GM10248 (cell line): ENCODE results near the gene FOXP3.

Source experiments
- CTCF ChIA-PET: fragments of 300-600 bp; sonication (Branson Sonifier 250); formaldehyde crosslinking; extraction: SDS; loops from one replicate; lab custom pipeline; 2021; ENCODE audit warnings: antibody characterized with exemption; lab: Yijun Ruan, JAX
- POLR2A ChIA-PET: fragments of 350-650 bp; sonication (Branson Sonifier 250); formaldehyde crosslinking; extraction: SDS; loops from one replicate; lab custom pipeline; 2020; ENCODE audit warnings: antibody characterized with exemption; lab: Yijun Ruan, JAX
- DNase-seq: peaks from one replicate; pipeline ENCODE4 v3.0.0; 2012; ENCODE audit errors: extremely low spot score
- CTCF ChIP-seq: IDR thresholded peaks from 2 replicates; pipeline ENCODE4 v1.5.1; 2012; ENCODE audit warnings: mild to moderate bottlenecking, low read depth; ENCODE audit errors: extremely low read depth, missing control alignments, control extremely low read depth

FOXP3 gene

DNA sequence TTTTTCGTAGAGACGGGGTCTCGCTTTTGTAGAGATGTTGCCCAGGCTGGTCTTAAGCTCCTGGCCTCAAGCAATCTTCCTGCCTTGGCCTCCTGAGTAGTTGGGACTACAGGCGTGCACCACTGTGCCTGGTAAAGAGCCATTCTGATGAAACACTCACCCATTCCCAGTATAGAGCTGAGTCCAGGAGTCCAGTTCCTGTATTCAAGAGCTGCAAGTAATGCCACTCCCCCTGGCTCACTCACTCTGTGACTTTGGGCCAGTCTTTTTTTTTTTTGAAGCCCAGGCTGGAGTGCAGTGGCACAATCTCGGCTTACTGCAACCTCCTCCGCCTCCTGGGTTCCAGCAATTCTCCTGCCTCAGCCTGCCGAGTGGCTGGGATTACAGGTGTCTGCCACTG lies 25.8 kb downstream of the FOXP3 start:
- ChIA-PET CTCF (interaction anchor here (1.4 kb wide), 1 partner anchor 9 kb away, joined by 4 read pairs; no protein-coding TSS in a partner anchor), POLR2A (no interaction called here)
- TF ChIP-seq CTCF = no peak
- DNase-seq = no peak

DNA sequence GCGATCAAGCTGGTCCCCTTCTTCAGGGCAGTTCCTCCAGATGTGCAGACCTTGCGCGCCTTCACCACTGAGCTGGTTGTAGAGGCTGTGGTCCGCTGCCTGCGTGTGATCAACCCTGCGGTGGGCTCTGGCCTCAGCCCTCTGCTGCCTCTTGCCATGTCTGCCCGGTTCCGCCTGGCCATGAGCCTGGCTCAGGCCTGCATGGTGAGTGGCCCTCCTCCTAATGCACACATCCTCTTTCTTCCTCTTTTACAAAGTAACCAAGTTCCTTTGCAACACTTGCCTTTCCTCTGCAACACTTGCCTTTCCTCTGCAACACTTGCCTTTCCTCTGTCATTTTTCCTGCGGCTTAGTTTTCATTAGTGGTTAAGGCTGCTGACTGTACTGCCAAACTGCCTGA lies 27.4 kb downstream of the FOXP3 start:
- no peak for DNase-seq
- TF ChIP-seq CTCF = no peak
- ChIA-PET CTCF (interaction anchor here (1.3 kb wide), 1 partner anchor 44 kb away, joined by 3 read pairs; no protein-coding TSS in a partner anchor), POLR2A (no interaction called here)

DNA sequence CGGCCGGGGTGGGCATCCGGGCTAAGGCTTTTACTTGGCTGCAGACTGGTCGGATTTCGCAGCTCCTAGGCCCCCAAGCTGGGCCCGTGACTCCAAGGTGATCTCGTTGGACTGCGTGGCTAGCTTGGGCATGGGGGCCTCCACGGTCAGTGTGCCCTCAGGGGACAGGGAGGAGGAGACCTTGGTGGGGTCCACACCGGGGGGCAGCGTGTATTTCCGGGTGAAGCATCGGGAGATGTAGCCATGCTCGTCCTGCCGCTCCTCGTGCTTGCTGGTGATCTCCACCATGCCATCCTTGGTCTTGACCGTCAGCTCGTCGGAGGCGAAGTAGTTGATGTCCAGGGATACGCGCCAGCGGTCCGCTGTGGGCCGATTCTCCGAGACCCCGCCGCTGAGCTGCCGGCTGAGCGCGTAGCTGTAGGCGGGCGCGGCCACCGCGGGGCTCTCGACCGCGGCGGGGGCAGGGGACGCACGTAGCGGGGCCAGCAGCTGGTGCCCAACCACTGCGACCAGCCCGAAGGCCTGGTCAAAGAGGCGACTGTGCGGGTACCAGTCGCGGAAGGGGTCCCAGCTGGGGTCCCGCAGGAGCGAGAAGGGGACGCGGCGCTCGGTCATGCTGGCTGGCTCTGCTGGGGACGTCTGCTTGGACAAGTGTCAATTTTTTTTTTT lies 30.5 kb downstream of the FOXP3 start:
- no peak for TF ChIP-seq CTCF
- ChIA-PET POLR2A (no interaction called here), CTCF (no interaction called here)
- no peak for DNase-seq

- TF ChIP-seq CTCF = no peak
- ChIA-PET CTCF (no interaction called here), POLR2A (no interaction called here)
- DNase-seq = no peak
Measured at GRCh38 chrX:49233176-49233575, 31.3 kb downstream of the FOXP3 start, which contains the start of gene CACNA1F. Gene CACNA1F, minus strand, starts transcription at chrX:49233340. Its CDS starts 31 bp downstream, at chrX:49233309.

DNA sequence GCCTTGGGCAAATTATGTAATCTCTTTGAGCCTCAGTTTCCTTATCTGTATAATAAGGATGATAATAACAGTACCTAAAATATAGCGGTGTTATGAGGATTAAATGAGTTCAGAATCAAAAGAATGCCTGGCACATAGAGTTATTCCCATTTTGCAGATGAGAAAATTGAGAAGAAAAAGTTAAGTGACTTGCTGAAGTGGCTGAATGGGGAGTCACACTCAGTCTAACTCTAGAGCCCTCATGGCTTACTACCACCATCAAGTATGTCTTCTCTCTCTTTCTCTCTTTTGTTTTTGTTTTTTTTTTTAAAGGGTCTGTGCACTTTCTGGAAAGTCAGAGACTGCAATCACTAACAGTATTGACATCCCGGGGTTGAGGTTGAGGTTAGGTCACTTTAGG lies 32.0 kb downstream of the FOXP3 start:
- ChIA-PET CTCF (interaction anchor here (1.0 kb wide), 1 partner anchor 40 kb away, joined by 4 read pairs; no protein-coding TSS in a partner anchor), POLR2A (interaction anchor here (0.6 kb wide), 1 partner anchor 626 kb away, joined by 5 read pairs; no protein-coding TSS in a partner anchor)
- no peak for TF ChIP-seq CTCF

DNA sequence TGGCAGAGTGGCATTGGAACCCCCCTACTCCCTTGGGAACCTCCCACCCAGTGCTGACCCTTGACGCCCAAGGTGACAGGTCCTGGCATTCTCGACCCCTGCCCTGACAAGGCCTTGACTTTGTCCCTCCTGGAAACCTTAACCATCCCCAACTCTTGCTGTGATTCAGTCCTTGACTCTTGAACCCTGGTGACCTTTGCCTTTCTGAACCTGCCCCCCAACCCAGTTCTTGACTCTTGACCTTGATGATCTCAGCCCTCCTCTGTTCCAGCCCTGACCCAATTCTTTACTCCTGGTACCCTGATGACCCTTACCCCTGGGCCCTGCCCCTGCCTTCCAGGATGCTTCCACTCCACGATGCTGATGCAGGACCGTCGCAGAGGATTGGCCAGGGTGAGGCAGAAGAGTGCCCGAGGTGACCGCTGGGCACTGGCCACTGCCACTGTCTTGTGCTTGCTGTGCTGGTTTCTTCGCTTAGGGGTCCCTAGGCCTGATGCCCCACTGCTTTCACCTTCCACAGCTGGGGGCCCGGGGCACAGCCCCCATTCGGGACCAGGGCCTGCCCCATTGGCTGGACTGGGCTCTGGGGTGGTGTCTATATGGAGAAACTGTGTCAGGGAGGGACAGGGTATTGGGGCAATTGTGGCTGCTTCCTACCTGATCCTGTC lies 33.0 kb downstream of the FOXP3 start:
- POLR2A ChIA-PET = interaction anchor here (0.6 kb wide), 1 partner anchor 625 kb away, joined by 5 read pairs; no protein-coding TSS in a partner anchor
- TF ChIP-seq CTCF = no peak
- DNase-seq = no peak
- CTCF ChIA-PET = interaction anchor here (1.0 kb wide), 1 partner anchor 39 kb away, joined by 4 read pairs; no protein-coding TSS in a partner anchor

More for the DNA sequence above, 32.0 kb downstream of the FOXP3 start:
- DNase-seq = no peak
